Left ventricle myocardium inferior (tissue), 1 donor: ENCODE measurements around the gene PNMT. TPM values are rescaled to one million over a fixed set of nuclear protein-coding genes. Genes with fewer than 3 reads are reported as not detected.

Experiments
- DNase-seq: peaks from one replicate; pipeline ENCODE4 v3.0.0-alpha.2; 2020
- H3K27ac ChIP-seq: fragments of 200-600 bp; replicated peaks from 2 replicates; pipeline ENCODE4 v1.8.0; 2021
- H3K27me3 ChIP-seq: fragments of 200-600 bp; 2 replicates; pipeline ENCODE4 v1.8.0; 2021; ENCODE audit warnings: low read depth
- H3K36me3 ChIP-seq: fragments of 200-600 bp; 2 replicates; pipeline ENCODE4 v1.8.0; 2021
- H3K4me1 ChIP-seq: fragments of 200-600 bp; 2 replicates; pipeline ENCODE4 v1.8.0; 2021
- H3K4me3 ChIP-seq: fragments of 200-600 bp; 2 replicates; pipeline ENCODE4 v1.8.0; 2021; ENCODE audit warnings: mild to moderate bottlenecking, moderate library complexity
- H3K9me3 ChIP-seq: fragments of 200-600 bp; replicated peaks from 2 replicates; pipeline ENCODE4 v1.8.0; 2021
- intact Hi-C: fragments of 100-400 bp; cut with micrococcal nuclease; formaldehyde crosslinking; loops from one replicate; pipeline ENCODE4 v1.11.0; 2022
- total RNA-seq: library from RNA; stranded (reverse); fragmentation: NEBNext Ultra II Directional; extraction: Animal tissue kit (Norgen Biotek cat#: 25700); gene quantifications from one replicate; pipeline ENCODE4 v1.2.1, GENCODE V29; 2021
- TF ChIP-seq, protein P1 (sequence below): fragments of 200-600 bp; IDR thresholded peaks from 2 replicates; pipeline ENCODE4 v1.8.0; 2021; ENCODE audit warnings: antibody characterized with exemption, mild to moderate bottlenecking, borderline replicate concordance
- donor health status: DM: no; HTN: yes; CAD: no; lungs with severe emphysema.

Gene PNMT
- total RNA-seq, 1 donor from 2014 or later = 7.6 TPM

DNA sequence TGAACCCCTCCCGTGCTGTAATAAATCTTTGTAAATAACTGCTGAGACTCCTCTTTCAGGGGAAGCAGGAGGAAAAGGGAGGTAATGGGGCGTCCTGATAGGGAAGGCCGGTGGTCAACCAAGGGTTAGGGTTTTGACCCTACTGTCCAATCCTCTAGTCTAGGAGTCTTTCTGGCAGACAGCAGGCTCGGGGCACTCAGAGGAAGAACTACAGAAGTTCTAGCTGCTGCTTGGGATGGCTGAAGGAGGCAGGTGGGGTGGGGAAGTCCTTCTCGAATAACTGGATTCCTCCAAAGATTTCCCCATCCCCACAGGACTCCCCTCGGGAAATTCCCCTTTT lies 31.7 kb upstream of the PNMT start:
- Histone ChIP-seq H3K4me3 (peak overlapping the region; percentile 83), H3K36me3 (no peaks in the 10 kb centered on the region), H3K27ac (peak overlapping the region; percentile 92), H3K4me1 (peaks cover 59% of the 10 kb centered on the region), H3K27me3 (peaks cover 8% of the 10 kb centered on the region), H3K9me3 (no peaks in the 10 kb centered on the region)
- no peak for DNase-seq
- intact Hi-C loops = no loop called here
- TF ChIP-seq, protein P1, sequence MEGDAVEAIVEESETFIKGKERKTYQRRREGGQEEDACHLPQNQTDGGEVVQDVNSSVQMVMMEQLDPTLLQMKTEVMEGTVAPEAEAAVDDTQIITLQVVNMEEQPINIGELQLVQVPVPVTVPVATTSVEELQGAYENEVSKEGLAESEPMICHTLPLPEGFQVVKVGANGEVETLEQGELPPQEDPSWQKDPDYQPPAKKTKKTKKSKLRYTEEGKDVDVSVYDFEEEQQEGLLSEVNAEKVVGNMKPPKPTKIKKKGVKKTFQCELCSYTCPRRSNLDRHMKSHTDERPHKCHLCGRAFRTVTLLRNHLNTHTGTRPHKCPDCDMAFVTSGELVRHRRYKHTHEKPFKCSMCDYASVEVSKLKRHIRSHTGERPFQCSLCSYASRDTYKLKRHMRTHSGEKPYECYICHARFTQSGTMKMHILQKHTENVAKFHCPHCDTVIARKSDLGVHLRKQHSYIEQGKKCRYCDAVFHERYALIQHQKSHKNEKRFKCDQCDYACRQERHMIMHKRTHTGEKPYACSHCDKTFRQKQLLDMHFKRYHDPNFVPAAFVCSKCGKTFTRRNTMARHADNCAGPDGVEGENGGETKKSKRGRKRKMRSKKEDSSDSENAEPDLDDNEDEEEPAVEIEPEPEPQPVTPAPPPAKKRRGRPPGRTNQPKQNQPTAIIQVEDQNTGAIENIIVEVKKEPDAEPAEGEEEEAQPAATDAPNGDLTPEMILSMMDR = no peak

DNA sequence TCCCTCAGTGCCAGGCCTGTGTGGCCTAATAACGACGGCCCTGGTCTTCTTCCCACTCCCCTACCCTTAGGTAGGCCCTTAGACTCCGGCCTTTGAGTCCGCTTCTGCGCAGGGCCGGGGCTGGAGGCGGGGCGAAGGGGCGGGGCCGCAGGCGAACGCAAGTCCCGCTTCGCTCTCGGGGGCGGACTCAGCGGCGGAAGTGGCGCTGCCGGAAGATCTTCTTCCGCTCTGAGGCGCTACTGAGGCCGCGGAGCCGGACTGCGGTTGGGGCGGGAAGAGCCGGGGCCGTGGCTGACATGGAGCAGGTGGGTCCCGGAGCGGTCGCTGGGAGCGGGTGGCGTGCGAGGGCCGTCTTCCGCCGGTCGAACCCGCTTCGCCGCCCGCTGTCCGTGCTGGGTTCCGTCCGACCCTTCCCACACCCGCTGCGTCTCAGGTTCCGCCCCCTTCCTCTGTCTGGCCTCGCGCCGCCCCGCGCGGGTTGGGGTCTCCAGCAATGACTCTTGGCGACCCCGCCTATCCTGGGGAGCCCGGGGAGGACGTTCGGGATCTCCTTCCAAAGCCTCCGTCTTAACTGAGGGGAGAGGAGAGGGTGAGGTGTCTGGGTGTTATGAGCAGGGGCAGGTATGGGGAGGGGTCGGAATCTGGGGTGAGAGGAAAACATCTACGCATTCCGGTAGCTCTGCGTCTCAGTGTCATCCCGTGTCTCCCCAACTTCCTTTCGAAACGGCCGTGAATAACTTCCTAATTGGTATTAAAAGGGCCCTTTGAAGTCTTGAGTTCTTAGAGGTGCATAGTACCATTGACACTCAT lies 31.1 kb upstream of the PNMT start, which contains the start of gene STARD3:
TSS of gene STARD3 (plus strand) at position 218 of the 810 bp plus-strand sequence. CDS start 16,388 bp downstream, outside the sequence.
- no peaks in the 10 kb centered on the region for H3K36me3 ChIP-seq
- peak within 1 kb of the TSS; percentile 83 for H3K4me3 ChIP-seq
- TF ChIP-seq, protein P1 = peak; percentile 30
- H3K9me3 ChIP-seq = no peaks in the 10 kb centered on the region
- peaks cover 2% of the 10 kb centered on the region for H3K27me3 ChIP-seq
- H3K27ac ChIP-seq = peak within 1 kb of the TSS; percentile 92
- H3K4me1 ChIP-seq = peaks cover 65% of the 10 kb centered on the region
- DNase-seq = peak; percentile 95
- intact Hi-C loops = no loop called here

DNA sequence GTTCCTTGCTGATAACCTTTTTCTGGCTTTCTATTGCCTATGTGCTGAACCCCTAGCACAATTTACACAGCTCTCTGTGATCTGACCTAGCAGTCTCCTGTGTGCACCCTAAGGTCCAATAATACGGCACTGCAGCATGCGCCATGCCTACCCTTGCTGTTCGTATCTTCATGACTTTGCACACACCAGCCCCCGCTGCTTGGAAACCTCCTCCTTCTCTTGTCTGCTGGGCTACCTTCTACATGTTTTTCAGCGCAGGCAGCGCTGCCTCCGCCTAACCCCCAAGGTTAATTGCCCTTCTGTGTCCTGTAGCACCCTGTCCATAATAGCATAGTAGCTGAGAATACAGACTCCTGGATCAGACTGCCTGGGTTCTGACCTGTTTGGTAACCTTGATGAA lies 29.9 kb upstream of the PNMT start:
- no peak for DNase-seq
- H3K27me3 ChIP-seq = no peaks in the 10 kb centered on the region
- intact Hi-C loops = no loop called here
- TF ChIP-seq, protein P1 = no peak
- peak overlapping the region; percentile 83 for H3K4me3 ChIP-seq
- peaks cover 76% of the 10 kb centered on the region for H3K4me1 ChIP-seq
- no peak overlapping the region for H3K27ac ChIP-seq
- no peaks in the 10 kb centered on the region for H3K36me3 ChIP-seq
- no peaks in the 10 kb centered on the region for H3K9me3 ChIP-seq

DNA sequence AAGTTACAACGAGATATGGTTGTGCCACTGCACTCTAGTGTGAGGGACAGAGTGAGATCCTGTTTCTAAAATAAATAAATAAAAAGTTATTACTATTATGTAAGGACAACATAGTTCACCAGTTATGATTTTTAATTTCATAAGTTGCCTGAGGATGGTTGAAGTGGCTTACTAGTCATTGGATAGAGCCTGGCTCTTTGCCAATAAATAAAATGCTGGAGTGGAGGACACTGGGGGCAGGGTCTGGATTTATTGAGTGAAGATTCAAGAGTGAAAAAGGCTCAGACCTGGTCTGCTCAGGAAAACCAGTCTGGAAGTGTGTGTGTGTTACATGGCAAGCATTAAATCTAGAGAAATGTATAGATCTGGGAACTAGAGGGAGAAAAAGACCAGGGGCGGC lies 29.2 kb upstream of the PNMT start:
- Histone ChIP-seq H3K4me3 (no peak overlapping the region), H3K36me3 (no peaks in the 10 kb centered on the region), H3K27ac (no peak overlapping the region), H3K4me1 (peaks cover 84% of the 10 kb centered on the region), H3K27me3 (no peaks in the 10 kb centered on the region), H3K9me3 (no peaks in the 10 kb centered on the region)
- intact Hi-C loops = no loop called here
- TF ChIP-seq, protein P1 = no peak
- DNase-seq = no peak

DNA sequence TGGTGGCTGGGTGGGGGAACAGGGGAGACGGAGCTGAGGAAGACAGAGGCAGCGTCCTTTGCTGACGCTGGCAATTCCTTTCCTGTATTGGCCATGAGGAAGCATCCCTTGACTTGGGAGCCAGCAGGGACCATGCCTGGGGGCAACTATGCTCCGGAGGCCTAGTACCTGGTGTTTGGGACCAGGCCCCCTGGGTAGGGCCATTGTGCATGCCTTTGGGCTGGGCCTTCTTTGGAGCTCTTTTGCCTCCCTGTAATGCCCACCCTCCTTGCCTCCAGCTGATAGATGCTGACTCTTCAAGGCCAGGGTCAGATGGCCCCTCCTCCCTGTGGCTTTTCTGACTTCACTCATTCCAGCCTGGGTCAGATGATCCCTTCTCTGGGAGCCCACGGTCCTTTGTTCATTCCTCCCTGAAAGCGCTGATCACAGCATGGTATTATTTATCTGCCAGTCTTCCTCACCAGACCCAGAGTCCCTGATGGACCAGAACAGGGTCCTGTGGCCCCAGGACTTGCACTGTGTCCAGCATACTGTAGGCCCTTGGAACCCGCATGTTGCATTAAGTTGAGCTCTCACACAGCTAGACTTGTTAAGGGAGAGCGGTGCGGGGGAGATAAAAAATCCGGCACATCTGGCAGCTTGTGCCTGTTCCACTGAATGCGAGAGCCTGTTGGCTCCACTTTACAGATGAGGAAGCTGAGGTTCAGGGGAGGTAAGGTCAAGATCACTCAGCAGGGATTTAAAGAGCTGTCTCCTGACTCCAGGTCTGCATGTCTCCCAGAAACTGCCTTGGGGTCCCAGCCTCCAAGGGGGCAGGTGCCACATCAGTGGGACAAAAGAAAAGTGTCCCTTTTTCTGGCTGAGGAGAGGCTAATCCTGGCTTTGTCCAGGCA lies 28.4 kb upstream of the PNMT start:
- Histone ChIP-seq H3K4me1 (peaks cover 86% of the 10 kb centered on the region), H3K36me3 (no peaks in the 10 kb centered on the region), H3K27ac (no peak overlapping the region), H3K27me3 (no peaks in the 10 kb centered on the region), H3K9me3 (no peaks in the 10 kb centered on the region), H3K4me3 (no peak overlapping the region)
- no peak for DNase-seq
- TF ChIP-seq, protein P1 = no peak
- intact Hi-C loops = no loop called here
